Measurements from ENCODE around the gene RPS2. TPM values are rescaled to one million over a fixed set of nuclear protein-coding genes. Genes with fewer than 3 reads are reported as not detected.

RPS2 gene
- polyA plus RNA-seq, 3 donors: 1,774 to 1,944 (median 1,840) TPM

DNA sequence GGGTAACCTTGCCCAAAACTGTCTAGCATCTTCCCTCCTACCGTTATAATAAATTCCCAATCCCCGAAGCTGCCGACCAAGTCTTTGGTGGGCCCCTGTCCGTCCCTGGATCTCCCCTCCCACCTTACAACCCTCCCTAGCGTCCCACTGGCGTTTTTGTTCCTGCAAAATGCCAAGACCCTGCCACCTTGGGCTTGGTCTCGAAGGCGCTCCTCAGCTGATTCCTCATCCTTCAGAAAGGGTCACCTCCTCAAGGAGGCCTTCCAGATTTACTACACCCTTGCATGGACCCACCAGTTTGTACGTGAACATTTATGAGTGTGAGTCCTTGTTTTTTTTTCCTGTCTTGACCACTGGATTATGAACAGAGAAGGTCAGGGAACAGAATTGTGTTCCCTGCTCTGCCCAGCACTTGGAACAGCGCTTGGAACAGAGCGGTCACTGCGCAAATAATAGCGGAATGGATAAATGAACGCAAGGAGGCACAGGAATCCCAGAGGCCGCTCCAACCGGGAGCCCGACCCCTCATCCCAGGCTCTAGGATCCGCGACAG is 18.4 kb upstream of the RPS2 start:
- no peak for DNase-seq (ENCODE audit: low read depth in 3 of 3, low spot score in 2 of 3)

DNA sequence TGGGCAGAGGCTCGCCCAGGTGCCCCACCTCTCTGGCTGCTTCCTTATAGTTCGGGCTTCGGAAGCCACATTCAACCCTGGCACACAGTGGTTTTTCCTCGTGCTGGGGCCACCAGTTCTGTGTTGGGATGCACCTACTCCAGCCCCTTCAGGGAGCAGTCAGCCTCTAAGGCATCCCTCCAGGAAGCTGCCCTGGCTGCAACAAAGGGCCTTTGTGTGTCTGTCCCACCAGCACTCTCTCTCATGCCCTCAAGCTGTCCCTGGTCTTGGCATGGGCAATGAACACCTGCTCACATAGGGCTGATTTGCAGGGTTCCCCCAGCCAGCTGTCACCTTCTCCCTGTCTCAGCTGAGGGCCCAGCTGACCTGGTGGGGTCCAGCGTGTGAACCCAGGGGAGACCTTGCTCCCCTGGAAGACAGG is 17.4 kb upstream of the RPS2 start:
- no peak for DNase-seq (ENCODE audit: low read depth in 3 of 3, low spot score in 2 of 3)

DNA sequence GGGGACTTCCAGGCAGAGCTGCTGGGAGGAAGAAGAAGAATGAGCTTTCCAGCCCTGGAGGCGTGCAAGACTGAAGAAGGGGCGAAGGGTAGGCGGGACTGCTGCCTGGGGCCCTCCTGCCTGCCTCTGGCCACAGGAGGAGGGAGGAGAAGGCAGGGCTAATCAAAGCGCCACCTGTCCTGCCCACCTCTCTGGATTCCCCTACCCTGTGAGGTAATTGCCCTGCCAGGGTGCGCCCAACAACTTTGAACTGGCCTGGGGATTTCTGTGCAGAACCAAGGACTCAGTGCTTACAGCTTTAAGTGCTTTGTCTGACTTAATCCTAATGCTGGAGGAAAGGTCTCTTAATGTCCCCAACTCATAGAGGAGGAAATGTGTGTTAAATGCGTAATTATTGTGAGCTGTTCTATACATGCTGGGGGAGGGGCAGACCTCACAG is 16.8 kb upstream of the RPS2 start, which contains the start of gene NOXO1:
Gene NOXO1, minus strand, starts transcription at position 72 of the 439 bp plus-strand sequence. CDS start 290 bp downstream, outside the sequence.
- no peak for DNase-seq (ENCODE audit: low read depth in 3 of 3, low spot score in 2 of 3)

DNA sequence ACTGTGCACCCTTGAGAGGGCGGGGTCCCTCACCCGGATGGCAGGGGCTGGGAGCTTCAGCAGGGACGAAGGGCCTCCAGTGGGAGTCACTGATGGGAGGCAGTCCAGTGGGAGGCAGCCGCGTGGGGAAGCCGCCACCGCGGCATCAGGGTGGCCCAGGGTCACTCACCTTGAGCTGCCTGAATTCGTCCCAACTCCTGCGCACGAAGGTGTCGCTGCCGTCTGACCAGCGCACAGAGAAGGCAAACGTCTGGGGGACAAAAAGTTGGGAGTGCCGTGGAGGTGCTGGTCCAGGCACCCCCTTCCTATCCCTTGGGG is 16.1 kb upstream of the RPS2 start:
- DNase-seq (ENCODE audit: low read depth in 3 of 3, low spot score in 2 of 3): no peak

DNA sequence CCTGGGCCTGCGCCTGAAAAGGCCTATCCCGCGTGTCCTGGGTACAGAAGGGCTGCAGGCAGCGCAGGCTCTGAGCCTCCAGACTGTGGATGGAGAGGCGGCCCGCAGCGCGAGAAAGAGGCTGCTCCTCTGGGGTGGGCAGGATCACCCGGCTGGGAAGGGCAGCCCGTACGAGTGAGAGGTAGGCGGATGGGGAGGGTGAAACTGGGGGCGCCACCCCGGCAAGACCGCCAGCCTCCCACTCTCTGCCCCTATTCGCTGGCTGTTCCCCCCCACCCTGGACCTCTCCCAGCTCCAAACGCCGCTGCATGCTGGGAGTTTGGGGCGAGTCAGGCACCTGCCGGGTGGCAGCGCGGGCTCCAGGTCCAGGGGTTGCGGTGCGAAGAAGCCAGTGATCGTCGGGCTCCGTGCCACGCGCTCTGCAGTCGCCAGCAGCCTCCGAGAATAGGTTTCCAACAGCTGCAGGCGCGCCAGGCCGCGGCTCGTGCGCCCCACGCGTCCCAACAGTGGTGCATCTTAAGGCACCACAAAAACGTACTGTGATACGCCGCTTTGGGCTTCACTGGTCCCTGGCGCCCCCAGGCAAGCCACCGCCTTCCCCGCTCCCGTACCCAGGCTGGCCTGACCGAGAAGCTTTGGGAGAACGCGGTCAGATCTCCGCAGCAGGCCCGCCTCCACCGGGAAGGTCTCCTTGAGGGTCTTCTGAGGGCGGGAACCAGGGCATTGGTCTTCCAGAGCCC is 15.6 kb upstream of the RPS2 start:
- DNase-seq (ENCODE audit: low read depth in 3 of 3, low spot score in 2 of 3): no peak

DNA sequence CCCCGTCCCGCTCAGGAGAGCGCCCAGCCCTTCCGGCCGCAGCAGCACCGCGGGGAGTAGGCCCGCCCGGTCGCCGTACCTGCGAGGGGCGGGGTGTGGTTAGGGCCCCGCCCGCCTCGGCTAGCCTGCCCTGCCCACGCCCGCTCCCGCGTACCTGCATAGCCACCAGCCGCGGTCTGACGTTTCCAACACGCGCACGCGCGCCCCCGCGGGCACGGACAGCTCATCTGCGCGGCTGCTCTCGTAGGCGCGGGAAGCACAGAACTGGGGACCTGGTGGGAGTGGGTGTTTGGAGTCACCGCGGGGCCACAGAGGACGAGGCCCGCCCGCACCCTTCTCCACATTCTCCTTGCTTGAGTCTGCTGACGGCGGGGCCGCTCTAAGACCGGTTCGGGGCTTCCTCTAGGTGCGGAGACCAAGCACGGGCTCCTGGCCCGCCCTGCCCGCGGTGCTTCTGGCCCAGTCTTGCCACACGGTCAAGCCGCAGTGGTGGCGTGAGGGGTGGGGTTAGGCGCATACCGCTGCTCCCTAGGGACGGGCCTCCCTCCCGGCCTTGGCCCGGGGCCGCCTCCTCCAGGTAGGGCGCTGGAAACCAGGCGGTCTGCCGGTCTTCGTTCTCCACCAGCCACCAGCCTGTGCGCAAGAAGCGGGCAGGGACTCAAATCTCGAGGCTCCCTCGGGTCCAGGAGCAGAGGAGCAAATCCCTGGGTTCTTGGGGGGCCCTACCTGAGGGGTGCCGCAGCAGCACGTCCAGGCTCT is 14.8 kb upstream of the RPS2 start:
- no peak for DNase-seq (ENCODE audit: low read depth in 3 of 3, low spot score in 2 of 3)

DNA sequence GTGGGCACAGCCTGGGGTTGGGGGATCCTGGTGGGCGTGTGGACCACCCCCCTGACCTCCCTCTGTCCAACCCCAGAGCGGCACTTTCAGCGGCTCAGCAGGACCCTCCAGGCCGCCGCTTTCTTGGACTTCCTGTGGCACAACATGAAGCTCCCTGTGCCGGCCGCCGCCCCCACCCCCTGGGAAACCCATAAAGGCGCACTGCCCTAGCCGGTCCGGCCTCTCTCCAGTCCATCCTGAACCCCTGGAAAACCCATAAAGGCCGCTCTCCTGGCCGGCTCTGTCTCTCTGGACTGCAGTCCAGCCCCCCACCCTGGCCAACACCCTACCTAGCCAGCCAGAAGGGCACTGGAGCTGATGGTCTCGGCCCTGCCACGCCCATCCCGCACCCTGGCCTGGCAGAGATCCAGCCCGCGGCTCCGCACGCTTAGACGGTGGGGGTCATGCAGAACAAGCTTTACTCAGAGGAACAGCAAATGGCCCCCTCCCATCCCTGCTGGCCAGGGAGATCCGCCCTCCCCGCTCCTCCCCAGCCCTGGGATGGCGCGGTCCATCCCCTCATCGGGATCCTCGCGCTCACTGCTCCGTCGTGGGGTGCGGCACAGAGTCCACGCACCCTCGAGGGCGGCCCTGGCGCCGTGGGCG is 14.0 kb upstream of the RPS2 start:
- no peak for DNase-seq (ENCODE audit: low read depth in 3 of 3, low spot score in 2 of 3)

DNA sequence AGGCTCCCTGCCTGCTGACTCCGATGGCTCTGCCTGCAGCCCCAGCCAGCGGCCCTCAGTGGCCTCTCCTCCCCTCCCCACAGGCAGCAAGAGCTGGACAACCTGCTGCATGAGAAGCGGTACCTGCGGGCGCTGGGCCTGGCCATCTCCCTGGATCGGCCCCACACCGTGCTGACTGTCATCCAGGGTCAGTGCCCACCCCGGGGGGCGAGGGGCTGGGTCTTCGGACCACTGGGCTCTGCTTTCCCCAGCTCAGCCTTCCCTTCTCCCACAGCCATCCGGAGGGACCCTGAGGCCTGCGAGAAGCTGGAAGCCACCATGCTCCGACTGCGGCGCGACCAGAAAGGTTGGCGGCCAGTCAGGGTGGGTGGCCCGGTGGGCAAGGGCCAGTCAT is 13.2 kb upstream of the RPS2 start:
- no peak for DNase-seq (ENCODE audit: low read depth in 3 of 3, low spot score in 2 of 3)

DNA sequence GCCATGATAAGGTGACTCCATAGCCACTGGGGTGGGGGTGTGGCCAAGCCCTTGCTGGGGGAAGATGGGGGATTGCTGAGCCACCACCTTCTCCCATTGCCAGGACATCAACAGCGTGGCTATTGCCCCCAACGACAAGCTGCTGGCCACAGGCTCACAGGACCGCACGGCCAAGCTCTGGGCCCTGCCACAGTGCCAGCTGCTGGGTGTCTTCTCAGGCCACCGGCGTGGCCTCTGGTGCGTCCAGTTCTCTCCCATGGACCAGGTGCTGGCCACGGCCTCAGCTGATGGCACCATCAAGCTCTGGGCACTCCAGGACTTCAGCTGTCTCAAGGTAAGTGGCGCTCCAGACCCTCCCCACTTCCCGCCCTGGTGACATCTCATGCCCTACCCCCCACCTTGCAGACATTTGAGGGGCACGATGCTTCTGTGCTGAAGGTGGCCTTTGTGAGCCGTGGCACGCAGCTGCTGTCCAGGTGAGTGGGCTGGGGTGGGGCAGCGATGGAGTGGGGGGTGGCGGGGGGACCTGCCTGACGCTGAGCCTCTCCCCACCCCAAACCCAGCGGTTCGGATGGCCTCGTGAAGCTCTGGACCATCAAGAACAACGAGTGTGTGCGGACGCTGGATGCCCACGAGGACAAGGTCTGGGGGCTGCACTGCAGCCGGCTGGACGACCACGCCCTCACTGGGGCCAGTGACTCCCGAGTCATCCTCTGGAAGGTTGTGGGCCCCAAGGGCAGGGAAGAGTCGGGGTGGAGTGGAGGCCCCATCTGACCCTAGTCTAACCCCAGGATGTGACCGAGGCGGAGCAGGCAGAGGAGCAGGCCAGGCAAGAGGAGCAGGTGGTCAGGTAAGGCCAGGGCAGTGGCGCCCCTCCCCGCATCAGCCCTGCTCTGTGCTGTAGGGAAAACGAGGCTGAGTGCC is 12.6 kb upstream of the RPS2 start:
- DNase-seq (ENCODE audit: low read depth in 3 of 3, low spot score in 2 of 3): no peak

DNA sequence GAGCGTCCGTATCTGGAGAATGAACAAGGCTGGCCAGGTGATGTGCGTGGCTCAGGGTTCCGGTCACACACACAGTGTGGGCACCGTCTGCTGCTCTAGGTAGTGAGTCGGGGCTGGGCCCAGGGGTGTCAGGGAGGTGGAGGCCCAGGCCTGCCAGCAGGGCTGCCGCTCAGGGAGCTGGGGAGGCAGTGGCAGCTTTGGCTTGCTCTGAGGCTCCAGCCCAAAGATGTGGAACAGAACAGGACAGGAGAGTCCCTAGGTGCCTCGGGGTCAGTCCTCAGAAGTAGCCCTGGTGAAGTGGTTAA is 11.5 kb upstream of the RPS2 start:
- no peak for DNase-seq (ENCODE audit: low read depth in 3 of 3, low spot score in 2 of 3)

DNA sequence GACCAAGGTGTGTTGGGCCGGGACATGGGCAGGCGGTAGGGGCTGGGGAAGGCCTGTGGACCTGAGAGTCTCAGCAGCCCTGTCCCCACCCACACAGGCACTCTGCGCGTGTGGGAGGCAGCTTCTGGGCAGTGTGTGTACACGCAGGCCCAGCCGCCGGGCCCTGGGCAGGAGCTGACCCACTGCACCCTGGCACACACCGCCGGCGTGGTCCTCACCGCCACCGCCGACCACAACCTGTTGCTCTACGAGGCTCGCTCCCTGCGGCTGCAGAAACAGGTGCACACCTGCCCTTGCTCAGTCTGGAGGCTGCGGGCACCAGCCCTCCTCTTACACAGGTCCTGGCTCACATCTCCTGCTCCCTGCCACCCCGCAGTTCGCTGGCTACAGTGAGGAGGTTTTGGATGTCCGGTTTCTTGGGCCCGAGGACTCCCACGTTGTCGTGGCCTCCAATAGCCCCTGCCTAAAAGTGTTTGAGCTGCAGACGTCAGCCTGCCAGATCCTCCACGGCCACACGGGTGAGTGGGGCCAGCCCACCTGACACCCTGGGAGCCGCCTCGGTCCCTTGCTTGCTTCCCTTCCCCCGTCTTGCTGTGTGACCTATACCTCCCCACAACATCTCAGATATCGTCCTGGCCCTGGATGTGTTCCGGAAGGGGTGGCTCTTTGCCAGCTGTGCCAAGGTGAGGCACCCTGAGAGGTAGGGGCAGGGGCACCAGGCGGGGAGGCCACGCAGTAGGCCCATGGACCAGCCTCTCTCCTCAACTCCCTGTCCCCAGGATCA is 11.0 kb upstream of the RPS2 start:
- DNase-seq (ENCODE audit: low read depth in 3 of 3, low spot score in 2 of 3): no peak

DNA sequence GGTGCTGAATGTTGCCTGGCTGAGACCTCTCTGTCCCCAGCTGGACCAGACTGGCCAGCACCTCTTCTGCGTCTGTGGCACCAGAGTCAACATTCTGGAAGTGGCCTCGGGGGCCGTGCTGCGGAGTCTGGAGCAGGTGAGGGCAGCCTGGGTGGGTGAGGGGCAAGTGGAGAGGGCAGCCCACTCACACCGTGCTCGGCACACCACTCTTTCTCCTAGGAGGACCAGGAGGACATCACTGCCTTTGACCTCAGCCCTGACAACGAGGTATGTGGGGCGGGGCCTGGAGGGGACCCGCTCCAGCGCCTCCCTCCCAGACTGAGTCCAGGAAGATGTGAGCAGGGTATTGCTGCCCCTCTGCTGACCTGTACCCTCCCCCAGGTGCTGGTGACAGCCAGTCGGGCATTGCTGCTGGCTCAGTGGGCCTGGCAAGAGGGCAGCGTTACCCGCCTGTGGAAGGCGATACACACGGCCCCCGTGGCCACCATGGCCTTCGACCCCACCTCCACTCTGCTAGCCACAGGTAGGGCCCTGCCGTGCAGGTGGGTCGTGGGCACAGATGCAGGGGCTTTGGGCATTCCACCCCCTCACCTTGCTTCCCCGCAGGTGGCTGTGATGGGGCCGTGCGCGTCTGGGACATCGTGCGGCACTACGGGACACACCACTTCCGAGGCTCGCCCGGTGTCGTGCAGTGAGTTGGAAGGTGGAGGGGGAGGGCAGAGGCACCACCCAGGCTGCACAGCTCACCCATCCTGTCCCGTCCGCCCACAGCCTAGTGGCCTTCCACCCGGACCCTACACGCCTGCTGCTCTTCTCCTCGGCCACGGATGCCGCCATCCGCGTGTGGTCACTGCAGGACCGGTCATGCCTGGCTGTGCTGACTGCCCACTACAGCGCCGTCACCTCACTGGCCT is 9.8 kb upstream of the RPS2 start:
- DNase-seq (ENCODE audit: low read depth in 3 of 3, low spot score in 2 of 3): no peak

DNA sequence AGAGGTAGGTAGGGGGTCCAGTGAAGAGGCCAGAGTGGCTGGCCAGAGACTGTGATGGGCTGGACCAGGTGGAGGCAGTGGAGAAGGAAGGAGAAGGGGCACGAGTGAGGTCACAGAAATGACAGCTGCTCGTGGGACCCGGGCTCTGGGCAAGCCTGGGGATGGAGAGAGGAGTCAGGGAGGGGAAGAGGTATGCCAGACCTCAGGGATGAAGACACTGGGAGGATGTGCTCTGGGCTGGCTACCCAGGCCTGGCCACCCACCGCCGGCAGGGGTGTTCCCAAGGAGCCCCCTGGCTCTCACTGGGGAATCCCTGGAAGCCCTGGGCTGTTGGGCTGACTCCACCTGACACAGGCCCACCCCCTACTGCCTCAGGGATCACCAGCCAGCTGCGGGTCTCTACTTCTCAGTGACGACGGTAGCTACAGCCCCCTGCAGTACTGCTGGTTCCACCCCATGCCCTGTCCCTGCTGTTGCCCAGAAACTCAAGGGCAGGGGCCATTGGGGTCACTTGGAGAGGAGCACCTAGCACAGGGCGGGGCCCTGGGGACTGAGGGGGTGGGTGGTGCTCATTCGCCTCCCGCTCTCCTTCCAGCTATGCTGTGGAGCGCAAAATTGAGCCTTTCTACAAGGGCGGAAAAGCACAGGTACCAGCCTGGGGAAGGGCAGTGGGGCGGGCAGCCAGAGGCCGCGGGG is 9.0 kb upstream of the RPS2 start:
- DNase-seq (ENCODE audit: low read depth in 3 of 3, low spot score in 2 of 3): no peak

DNA sequence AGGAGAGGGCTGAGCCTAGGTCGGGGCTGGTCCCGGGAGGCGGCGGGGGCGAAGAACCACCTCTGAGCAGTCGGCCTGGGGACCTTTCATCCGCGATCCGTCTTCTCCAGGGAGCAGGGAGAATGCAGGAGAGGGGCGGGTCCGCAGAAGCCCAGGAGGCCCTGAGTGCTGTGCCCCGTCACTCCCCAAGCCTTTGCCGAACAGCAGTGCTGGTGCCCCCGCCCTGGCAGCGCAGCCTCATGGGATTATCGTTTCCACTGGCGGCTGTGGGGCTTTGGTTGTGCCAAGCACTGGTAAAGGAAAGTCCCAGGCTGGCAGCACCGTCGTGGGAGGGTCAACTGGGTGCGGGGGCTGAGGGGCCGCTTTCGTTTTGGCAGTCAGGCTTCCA is 7.9 kb upstream of the RPS2 start:
- no peak for DNase-seq (ENCODE audit: low read depth in 3 of 3, low spot score in 2 of 3)

DNA sequence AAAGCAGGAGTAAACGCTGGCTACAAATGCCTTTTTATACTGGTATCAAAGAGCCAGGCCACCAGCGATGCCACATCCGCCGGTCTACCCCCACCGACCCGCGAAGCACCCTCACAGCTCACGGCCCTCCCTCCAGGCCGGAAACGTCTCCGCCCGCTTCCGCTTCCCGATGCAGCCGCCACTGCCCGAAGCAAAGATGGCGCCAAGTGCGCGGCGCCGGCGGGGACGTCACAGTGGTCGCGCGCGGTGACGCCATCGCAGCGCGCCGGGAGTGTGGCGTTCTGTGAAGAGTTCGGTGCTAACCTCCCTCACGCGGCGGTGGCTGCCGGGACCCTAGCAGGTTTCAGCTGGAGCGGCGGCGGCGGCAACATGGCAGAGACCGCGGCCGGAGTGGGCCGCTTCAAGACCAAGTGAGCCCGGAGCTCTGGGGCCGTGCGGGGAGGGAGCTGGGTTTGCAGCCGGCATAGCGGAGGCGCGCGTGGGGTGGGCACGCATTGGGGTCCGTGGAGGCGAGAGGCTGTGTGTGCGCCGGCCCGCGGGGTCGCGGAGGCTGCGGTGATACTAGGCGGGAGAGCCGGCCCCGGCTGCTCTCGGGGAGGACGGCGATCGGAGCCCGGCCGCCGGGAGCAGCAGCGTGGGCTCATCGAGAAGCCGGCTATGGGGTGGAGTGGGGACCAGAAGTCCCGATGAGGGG is 7.3 kb upstream of the RPS2 start, which contains the start of gene TBL3:
Gene TBL3, plus strand, starts transcription at position 258 of the 694 bp plus-strand sequence. Its CDS starts 112 bp downstream, at position 370.
- DNase-seq (ENCODE audit: low read depth in 3 of 3, low spot score in 2 of 3): peak in 2 of 3 donors; percentile 83 to 86

DNA sequence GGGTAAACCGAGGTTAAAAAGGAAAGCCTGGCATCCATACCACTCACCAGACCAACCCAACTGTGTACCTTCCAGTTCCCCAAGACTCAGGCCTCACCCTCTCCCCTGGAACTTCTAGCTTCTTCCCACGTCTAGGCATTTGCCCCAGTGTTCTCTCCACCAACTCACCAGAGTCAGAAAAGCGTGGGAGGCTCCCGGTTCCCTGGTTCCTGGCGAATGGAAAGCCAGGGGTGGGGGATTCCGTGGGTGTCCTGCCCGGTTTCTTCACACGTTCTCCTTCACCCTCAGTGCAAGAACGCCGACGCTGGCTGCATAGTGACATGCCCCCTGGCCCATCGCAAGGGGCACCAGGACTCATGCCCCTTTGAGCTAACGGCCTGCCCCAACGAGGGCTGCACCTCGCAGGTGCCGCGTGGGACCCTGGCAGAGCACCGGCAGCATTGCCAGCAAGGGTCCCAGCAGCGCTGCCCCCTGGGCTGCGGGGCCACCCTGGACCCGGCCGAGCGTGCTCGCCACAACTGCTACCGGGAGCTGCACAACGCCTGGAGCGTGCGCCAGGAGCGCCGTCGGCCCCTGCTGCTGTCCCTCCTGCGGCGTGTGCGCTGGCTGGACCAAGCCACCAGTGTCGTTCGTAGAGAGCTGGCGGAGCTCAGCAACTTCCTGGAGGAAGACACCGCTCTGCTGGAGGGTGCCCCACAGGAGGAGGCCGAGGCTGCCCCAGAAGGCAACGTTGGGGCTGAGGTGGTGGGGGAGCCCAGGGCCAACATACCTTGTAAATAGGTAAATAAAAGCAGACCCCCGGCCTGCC is 3.7 kb upstream of the RPS2 start:
- DNase-seq (ENCODE audit: low read depth in 3 of 3, low spot score in 2 of 3): no peak

DNA sequence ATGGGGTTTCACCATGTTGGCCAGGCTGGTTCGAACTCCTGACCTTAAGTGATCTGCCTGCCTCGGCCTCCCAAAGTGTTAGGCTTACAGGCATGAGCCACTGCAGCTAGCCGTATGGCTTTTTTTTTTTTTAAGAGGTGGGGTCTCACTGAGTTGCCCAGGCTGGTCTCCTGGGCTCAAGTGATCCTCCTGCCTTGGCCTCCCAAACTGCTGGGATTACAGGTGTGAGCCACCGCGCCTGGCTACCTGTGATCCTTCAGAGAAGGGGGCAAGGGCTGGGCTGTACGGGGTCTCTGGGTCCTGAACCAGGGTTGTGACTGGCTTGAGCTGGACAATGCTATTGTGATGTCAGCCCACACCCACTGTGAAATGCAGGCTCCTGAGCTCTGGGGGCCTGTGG is 1.8 kb upstream of the RPS2 start, which contains the start of gene RNF151:
Gene RNF151, plus strand, starts transcription at position 397 of the 400 bp plus-strand sequence. CDS start 26 bp downstream, outside the sequence.
- DNase-seq (ENCODE audit: low read depth in 3 of 3, low spot score in 2 of 3): no peak

Measured in right renal cortex interstitium (tissue), 3 donors.